ENCODE data around the gene HEATR5B. TPM values are rescaled to one million over a fixed set of nuclear protein-coding genes. Genes with fewer than 3 reads are reported as not detected.

HEATR5B gene
- polyA plus RNA-seq, 1 of the 3 experiments (the other 2 are of a cell fraction): 10.8 TPM

GRCh38 chr2:36951027-36951518 lies 133.1 kb downstream of the HEATR5B start:
- DNase-seq: no peak
- whole genome bisulfite sequencing (ENCODE audit: low lambda C conversion rate): 98% methylated on average over 2 of the region's 2 CpGs
- no peak overlapping the region for H3K4me2 ChIP-seq

More at GRCh38 chr2:36951027-36951518, 133.1 kb downstream of the HEATR5B start:
- ChIA-PET POLR2A (no interaction called here), CTCF (interaction anchor here (1.1 to 2.0 kb wide), 2 partner anchors 10 kb away, joined by 3 to 6 read pairs; no protein-coding TSS in a partner anchor)
- Histone ChIP-seq H4K20me1 (ENCODE audit: insufficient read depth) (peaks cover 32% of the 10 kb centered on the region), H3K4me3 (ENCODE audit: low read depth in 2 of 2, low read length in 1 of 2) (no peak overlapping the region), H3K4me1 (ENCODE audit: control insufficient read depth in 1 of 2, insufficient read depth in 2 of 2, low read depth in 1 of 2, low read length in 1 of 2) (peaks cover 0 to 2% of the 10 kb centered on the region in 2 experiments; a peak in 1 of 4 replicates), H3K9me2 (no peaks in the 10 kb centered on the region), H3F3A (replicated peaks; ENCODE audit: insufficient read depth) (peaks cover 13% of the 10 kb centered on the region), H3K27ac (ENCODE audit: low read depth in 2 of 2, low read length in 1 of 2) (no peak overlapping the region), H3K79me2 (ENCODE audit: insufficient read depth) (peaks cover 83% of the 10 kb centered on the region), H3K36me3 (replicated peaks in 1 of 2; ENCODE audit: control insufficient read depth in 1 of 2, insufficient read depth in 2 of 2, low read length in 1 of 2) (peaks cover 0 to 7% of the 10 kb centered on the region in 2 experiments), H3K9me3 (no peaks in the 10 kb centered on the region), H3K9ac (no peak overlapping the region), H2AFZ (ENCODE audit: low read depth) (no peak overlapping the region), H3K27me3 (ENCODE audit: insufficient read depth) (no peaks in the 10 kb centered on the region)
- no peak for TF ChIP-seq GABPA (IDR thresholded peaks at IDR 0.05; ENCODE audit: low read depth)
- TF ChIP-seq SIN3A (IDR thresholded peaks at IDR 0.05; ENCODE audit: borderline replicate concordance, low read depth, low read length): no peak
- no peak for TF ChIP-seq RAD21 (IDR thresholded peaks at IDR 0.05; ENCODE audit: low read length)
- TF ChIP-seq, protein P1, sequence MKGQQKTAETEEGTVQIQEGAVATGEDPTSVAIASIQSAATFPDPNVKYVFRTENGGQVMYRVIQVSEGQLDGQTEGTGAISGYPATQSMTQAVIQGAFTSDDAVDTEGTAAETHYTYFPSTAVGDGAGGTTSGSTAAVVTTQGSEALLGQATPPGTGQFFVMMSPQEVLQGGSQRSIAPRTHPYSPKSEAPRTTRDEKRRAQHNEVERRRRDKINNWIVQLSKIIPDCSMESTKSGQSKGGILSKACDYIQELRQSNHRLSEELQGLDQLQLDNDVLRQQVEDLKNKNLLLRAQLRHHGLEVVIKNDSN (IDR thresholded peaks at IDR 0.05; ENCODE audit: borderline replicate concordance, low read depth): no peak
- no peak for TF ChIP-seq USF2 (IDR thresholded peaks at IDR 0.05; ENCODE audit: borderline replicate concordance, low read depth, low read length)
- no peak for TF ChIP-seq JUND (IDR thresholded peaks at IDR 0.05)
- TF ChIP-seq MAX (IDR thresholded peaks at IDR 0.05; ENCODE audit: low read depth): no peak
- TF ChIP-seq FOXJ3 (CRISPR knock-in tag; IDR thresholded peaks at IDR 0.05): no peak
- no peak for TF ChIP-seq NRF1 (IDR thresholded peaks at IDR 0.05; ENCODE audit: low read depth, low read length)
- TF ChIP-seq, protein P2, sequence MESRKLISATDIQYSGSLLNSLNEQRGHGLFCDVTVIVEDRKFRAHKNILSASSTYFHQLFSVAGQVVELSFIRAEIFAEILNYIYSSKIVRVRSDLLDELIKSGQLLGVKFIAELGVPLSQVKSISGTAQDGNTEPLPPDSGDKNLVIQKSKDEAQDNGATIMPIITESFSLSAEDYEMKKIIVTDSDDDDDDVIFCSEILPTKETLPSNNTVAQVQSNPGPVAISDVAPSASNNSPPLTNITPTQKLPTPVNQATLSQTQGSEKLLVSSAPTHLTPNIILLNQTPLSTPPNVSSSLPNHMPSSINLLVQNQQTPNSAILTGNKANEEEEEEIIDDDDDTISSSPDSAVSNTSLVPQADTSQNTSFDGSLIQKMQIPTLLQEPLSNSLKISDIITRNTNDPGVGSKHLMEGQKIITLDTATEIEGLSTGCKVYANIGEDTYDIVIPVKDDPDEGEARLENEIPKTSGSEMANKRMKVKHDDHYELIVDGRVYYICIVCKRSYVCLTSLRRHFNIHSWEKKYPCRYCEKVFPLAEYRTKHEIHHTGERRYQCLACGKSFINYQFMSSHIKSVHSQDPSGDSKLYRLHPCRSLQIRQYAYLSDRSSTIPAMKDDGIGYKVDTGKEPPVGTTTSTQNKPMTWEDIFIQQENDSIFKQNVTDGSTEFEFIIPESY (IDR thresholded peaks at IDR 0.05; ENCODE audit: borderline replicate concordance, low read depth): no peak
- TF ChIP-seq NFIC (IDR thresholded peaks at IDR 0.05; ENCODE audit: borderline replicate concordance): no peak
- TF ChIP-seq REST (IDR thresholded peaks at IDR 0.05; ENCODE audit: low read depth, low read length): no peak
- TF ChIP-seq FOSL2 (IDR thresholded peaks at IDR 0.05; ENCODE audit: borderline replicate concordance, low read depth): no peak
- no peak for TF ChIP-seq RCOR1 (IDR thresholded peaks at IDR 0.05; ENCODE audit: low read length)
- TF ChIP-seq ELF1 (IDR thresholded peaks at IDR 0.05): no peak
- TF ChIP-seq, protein P3, sequence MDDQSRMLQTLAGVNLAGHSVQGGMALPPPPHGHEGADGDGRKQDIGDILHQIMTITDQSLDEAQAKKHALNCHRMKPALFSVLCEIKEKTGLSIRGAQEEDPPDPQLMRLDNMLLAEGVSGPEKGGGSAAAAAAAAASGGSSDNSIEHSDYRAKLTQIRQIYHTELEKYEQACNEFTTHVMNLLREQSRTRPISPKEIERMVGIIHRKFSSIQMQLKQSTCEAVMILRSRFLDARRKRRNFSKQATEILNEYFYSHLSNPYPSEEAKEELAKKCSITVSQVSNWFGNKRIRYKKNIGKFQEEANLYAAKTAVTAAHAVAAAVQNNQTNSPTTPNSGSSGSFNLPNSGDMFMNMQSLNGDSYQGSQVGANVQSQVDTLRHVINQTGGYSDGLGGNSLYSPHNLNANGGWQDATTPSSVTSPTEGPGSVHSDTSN (IDR thresholded peaks at IDR 0.05): no peak

Data from SK-N-SH (cell line).